ENCODE data around the gene RASSF6.

DNA sequence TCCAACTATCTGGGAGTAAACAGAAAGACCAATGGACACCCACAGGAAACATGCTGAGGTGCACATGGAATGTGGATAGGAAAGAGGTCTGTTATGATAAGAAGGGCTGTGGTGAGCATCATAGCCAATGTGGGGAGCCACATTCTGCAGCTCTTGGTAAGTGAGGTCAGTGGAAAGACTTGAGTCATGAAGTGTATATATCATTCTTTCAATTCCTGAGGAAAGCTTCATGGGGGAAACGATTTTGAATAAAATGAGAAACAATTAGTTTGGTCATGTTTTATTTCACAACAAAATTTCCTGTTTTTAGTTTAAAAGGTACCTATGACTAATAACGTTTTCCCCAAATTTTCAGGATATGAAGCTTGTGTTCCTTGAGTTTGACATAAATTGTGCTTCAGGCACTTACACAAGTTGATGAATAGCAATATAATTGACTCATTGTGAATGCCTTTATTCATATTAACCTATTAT, 41.4 kb upstream of the RASSF6 start:
- no peak for TF ChIP-seq EZH2 (IDR thresholded peaks at IDR 0.05; ENCODE audit: borderline replicate concordance, insufficient read depth, low read depth, low read length, poor library complexity, severe bottlenecking)
- TF ChIP-seq, protein P1, sequence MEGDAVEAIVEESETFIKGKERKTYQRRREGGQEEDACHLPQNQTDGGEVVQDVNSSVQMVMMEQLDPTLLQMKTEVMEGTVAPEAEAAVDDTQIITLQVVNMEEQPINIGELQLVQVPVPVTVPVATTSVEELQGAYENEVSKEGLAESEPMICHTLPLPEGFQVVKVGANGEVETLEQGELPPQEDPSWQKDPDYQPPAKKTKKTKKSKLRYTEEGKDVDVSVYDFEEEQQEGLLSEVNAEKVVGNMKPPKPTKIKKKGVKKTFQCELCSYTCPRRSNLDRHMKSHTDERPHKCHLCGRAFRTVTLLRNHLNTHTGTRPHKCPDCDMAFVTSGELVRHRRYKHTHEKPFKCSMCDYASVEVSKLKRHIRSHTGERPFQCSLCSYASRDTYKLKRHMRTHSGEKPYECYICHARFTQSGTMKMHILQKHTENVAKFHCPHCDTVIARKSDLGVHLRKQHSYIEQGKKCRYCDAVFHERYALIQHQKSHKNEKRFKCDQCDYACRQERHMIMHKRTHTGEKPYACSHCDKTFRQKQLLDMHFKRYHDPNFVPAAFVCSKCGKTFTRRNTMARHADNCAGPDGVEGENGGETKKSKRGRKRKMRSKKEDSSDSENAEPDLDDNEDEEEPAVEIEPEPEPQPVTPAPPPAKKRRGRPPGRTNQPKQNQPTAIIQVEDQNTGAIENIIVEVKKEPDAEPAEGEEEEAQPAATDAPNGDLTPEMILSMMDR (IDR thresholded peaks at IDR 0.05) = no peak

Measured in B cell (primary cell).